ENCODE results near the gene NDUFS1.
A peak's percentile ranks its signal among the peaks of the same experiment; 100 is the strongest.
"Not testable (repeated sequence)": the region's sequence is repeated elsewhere in the genome, so short reads cannot be mapped to it uniquely, and the experiment has no call there.

Gene NDUFS1

GRCh38 chr2:206095536-206096332 lies 63.5 kb downstream of the NDUFS1 start:
- no peak for DNase-seq

- DNase-seq = no peak
Measured at GRCh38 chr2:206092297-206092696, 66.9 kb downstream of the NDUFS1 start.

- no peak for DNase-seq
Measured at GRCh38 chr2:206088248-206088647, 71.0 kb downstream of the NDUFS1 start.

- DNase-seq = no peak
Measured at GRCh38 chr2:206086716-206087350, 72.4 kb downstream of the NDUFS1 start.

GRCh38 chr2:206085742-206086445 lies 73.3 kb downstream of the NDUFS1 start, which contains the start of gene INO80D:
INO80D (minus strand) TSS chr2:206086174; CDS start chr2:206063016, 23,158 bp downstream.
- DNase-seq = peak; percentile 79 to 82

GRCh38 chr2:206084870-206085741 lies 74.1 kb downstream of the NDUFS1 start:
- no peak for DNase-seq

- DNase-seq = peak; percentile 21 to 24
Measured at GRCh38 chr2:206084439-206084869, 74.8 kb downstream of the NDUFS1 start.

- DNase-seq = no peak
Measured at GRCh38 chr2:206083602-206084438, 75.4 kb downstream of the NDUFS1 start.

GRCh38 chr2:206082298-206082843 lies 76.9 kb downstream of the NDUFS1 start:
- DNase-seq = no peak

- DNase-seq = no peak
Measured at GRCh38 chr2:206080927-206081326, 78.3 kb downstream of the NDUFS1 start.

- no peak for DNase-seq
Measured at GRCh38 chr2:206079699-206080465, 79.4 kb downstream of the NDUFS1 start.

GRCh38 chr2:206077879-206078278 lies 81.4 kb downstream of the NDUFS1 start:
- DNase-seq = not testable (repeated sequence)

GRCh38 chr2:206075113-206075512 lies 84.1 kb downstream of the NDUFS1 start:
- no peak for DNase-seq

- no peak for DNase-seq
Measured at GRCh38 chr2:206071807-206072206, 87.4 kb downstream of the NDUFS1 start.

- no peak for DNase-seq
Measured at GRCh38 chr2:206069417-206069816, 89.8 kb downstream of the NDUFS1 start.

GRCh38 chr2:206068207-206068606 lies 91.0 kb downstream of the NDUFS1 start:
- no peak for DNase-seq
